Measurements from ENCODE around the gene SQOR.
A peak's percentile ranks its signal among the peaks of the same experiment; 100 is the strongest.

Gene SQOR

DNA sequence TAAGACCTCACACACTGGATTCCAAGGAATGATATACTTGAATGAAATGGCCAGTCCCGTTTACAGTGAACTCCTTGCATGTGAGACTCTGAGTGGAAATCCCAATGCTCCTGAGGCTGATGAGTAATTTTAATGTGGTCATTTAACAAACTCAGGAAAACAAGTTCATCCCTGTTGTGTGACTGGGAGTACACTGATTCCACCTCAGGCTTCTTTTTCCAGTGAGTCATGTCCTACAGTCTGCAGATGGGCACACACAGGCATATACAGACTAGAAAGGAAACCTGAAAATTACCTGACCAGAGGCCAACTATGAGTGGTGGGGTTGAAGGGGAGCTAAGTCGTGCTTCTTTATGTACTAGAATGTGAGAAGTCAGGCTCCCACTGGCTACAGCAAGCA lies 5.8 kb downstream of the SQOR start:
- DNase-seq (ENCODE audit: low read depth in 2 of 2), result peak; percentile 78 to 98
- no peak for TF ChIP-seq CTCF (IDR thresholded peaks at IDR 0.05; ENCODE audit: low read depth, low read length)
- H3K4me3 ChIP-seq (replicated peaks in 1 of 2; ENCODE audit: low read depth in 2 of 2, low read length in 2 of 2), result no peak overlapping the region

GRCh38 chr15:45641374-45641781 lies 6.5 kb downstream of the SQOR start:
- TF ChIP-seq CTCF (IDR thresholded peaks at IDR 0.05; ENCODE audit: low read depth, low read length), result peak; percentile 6
- peak; percentile 85 to 97 for DNase-seq (ENCODE audit: low read depth in 2 of 2)
- no peak overlapping the region for H3K4me3 ChIP-seq (replicated peaks in 1 of 2; ENCODE audit: low read depth in 2 of 2, low read length in 2 of 2)

GRCh38 chr15:45641999-45642932 lies 7.4 kb downstream of the SQOR start:
- H3K4me3 ChIP-seq (replicated peaks in 1 of 2; ENCODE audit: low read depth in 2 of 2, low read length in 2 of 2), result peak overlapping the region in 1 of 2 donors; percentile 4
- DNase-seq (ENCODE audit: low read depth in 2 of 2), result peak; percentile 91 to 94
- no peak for TF ChIP-seq CTCF (IDR thresholded peaks at IDR 0.05; ENCODE audit: low read depth, low read length)

GRCh38 chr15:45644437-45644836 lies 9.6 kb downstream of the SQOR start:
- H3K4me3 ChIP-seq (replicated peaks in 1 of 2; ENCODE audit: low read depth in 2 of 2, low read length in 2 of 2), result no peak overlapping the region
- TF ChIP-seq CTCF (IDR thresholded peaks at IDR 0.05; ENCODE audit: low read depth, low read length), result no peak
- no peak for DNase-seq (ENCODE audit: low read depth in 2 of 2)

GRCh38 chr15:45645026-45645980 lies 10.5 kb downstream of the SQOR start:
- peak overlapping the region in 1 of 2 donors; percentile 10 for H3K4me3 ChIP-seq (replicated peaks in 1 of 2; ENCODE audit: low read depth in 2 of 2, low read length in 2 of 2)
- TF ChIP-seq CTCF (IDR thresholded peaks at IDR 0.05; ENCODE audit: low read depth, low read length), result no peak
- peak; percentile 86 to 91 for DNase-seq (ENCODE audit: low read depth in 2 of 2)

DNA sequence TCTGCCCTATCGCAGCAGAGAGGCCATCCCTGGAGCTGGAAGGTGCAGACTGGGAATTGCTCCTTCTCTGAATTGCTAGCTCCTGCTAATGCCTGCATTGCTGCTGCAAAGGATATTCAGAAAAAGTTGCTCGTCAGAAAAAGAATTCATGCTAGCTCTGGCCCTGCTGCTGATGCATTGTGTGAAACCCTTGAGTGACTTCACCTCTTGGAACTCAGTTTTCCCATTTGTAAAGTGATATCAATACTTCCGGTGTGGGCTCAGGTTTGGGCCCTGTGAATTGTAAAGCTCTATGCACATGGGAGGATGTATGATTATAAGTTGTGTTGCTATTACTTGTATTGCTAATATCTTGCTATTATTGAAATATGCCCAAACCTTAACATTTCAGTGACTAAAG lies 11.4 kb downstream of the SQOR start:
- DNase-seq (ENCODE audit: low read depth in 2 of 2), result peak; percentile 61 to 78
- TF ChIP-seq CTCF (IDR thresholded peaks at IDR 0.05; ENCODE audit: low read depth, low read length), result no peak
- peak overlapping the region in 1 of 2 donors; percentile 18 for H3K4me3 ChIP-seq (replicated peaks in 1 of 2; ENCODE audit: low read depth in 2 of 2, low read length in 2 of 2)

All from cardiac fibroblast (primary cell).